H1 (cell line): ENCODE measurements around the gene SYTL2. TPM values are rescaled to one million over a fixed set of nuclear protein-coding genes. Genes with fewer than 3 reads are reported as not detected.

Source experiments
- ASH2L ChIP-seq: fragments of 200-600, 300-600 bp; sonication (generic); IDR thresholded peaks from one replicate; pipeline ENCODE4 v1.7.1; 2017; ENCODE audit warnings: low read length
- CHD7 ChIP-seq: fragments of 300-600 bp; sonication (generic); IDR thresholded peaks from 2 replicates; pipeline ENCODE4 v1.7.1; 2012; ENCODE audit warnings: low read length, moderate library complexity, mild to moderate bottlenecking, inconsistent platforms; ENCODE audit not compliant: insufficient replicate concordance
- CTBP2 ChIP-seq: IDR thresholded peaks from 2 replicates; pipeline ENCODE4 v1.7.0; 2011; ENCODE audit warnings: borderline replicate concordance, mild to moderate bottlenecking, moderate library complexity, mixed read lengths, low read length; ENCODE audit not compliant: insufficient read depth, insufficient read length
- EZH2 ChIP-seq: fragments of 200-600 bp; sonication (generic); IDR thresholded peaks from 2 replicates; pipeline ENCODE4 v1.7.1; 2012; ENCODE audit warnings: low read depth, mild to moderate bottlenecking, moderate library complexity, low read length, inconsistent platforms; ENCODE audit not compliant: severe bottlenecking
- POLR2A ChIP-seq, 2 experiments: IDR thresholded peaks; 1 replicate in 1 of 2; 2 replicates in 1 of 2; pipeline ENCODE4 v1.6.1; 2011; ENCODE audit warnings: low read depth in 2 of 2, low read length in 2 of 2, mild to moderate bottlenecking in 2 of 2; ENCODE audit errors: control extremely low read depth in 1 of 2
- SP2 ChIP-seq: IDR thresholded peaks from 2 replicates; pipeline ENCODE4 v1.6.1; 2012; ENCODE audit warnings: mild to moderate bottlenecking, low read length, inconsistent platforms
- SRF ChIP-seq: IDR thresholded peaks from 2 replicates; pipeline ENCODE4 v1.6.1; 2011; ENCODE audit warnings: mild to moderate bottlenecking, low read depth, low read length, moderate library complexity
- TEAD4 ChIP-seq: IDR thresholded peaks from 2 replicates; pipeline ENCODE4 v1.6.1; 2012; ENCODE audit warnings: low read depth, low read length, inconsistent platforms, mixed read lengths
- polyA plus RNA-seq, 7 experiments: library from polyadenylated mRNA; depleted of rRNA in 3 of 7; stranded (reverse) in 5 of 7; unstranded in 2 of 7; fragments of >200 nt in 5 of 7; fragments of 200-250 nt in 2 of 7; gene quantifications; 1 replicate in 5 of 7; 2 replicates in 1 of 7; 4 replicates in 1 of 7; pipeline versions ENCODE4 v1.2.1 to v1.2.3, GENCODE V29; 2011 to 2013; ENCODE audit warnings: missing spikeins in 2 of 7, mixed read lengths in 2 of 7
- total RNA-seq: library from RNA; stranded (reverse); fragmentation: NEBNext Ultra II Directional; extraction: Animal tissue kit (Norgen Biotek cat#: 25700); gene quantifications from 2 replicates; pipeline ENCODE4 v1.2.1, GENCODE V29; 2021

SYTL2 gene
- total and polyA plus RNA-seq, 2 of the 8 experiments (the other 6 are each of a cell fraction or from before 2014, with no cell fraction given), result 1.3 to 9.1 TPM

GRCh38 chr11:85695546-85695945 is 115.4 kb downstream of the SYTL2 start (continued):
- TF ChIP-seq CHD7, result no peak
- TF ChIP-seq TEAD4, result no peak
- no peak for TF ChIP-seq CTBP2
- TF ChIP-seq SP2, result no peak
- no peak for TF ChIP-seq ASH2L
- no peak for TF ChIP-seq EZH2
- no peak for TF ChIP-seq POLR2A (IDR thresholded peaks at IDR 0.05; ENCODE audit: control extremely low read depth in 1 of 2, low read depth in 2 of 2, low read length in 2 of 2)
- no peak for TF ChIP-seq SRF
